GM18508 (cell line): Measurements from ENCODE around the gene CSNK1D.
"Not testable (repeated sequence)": the region's sequence is repeated elsewhere in the genome, so short reads cannot be mapped to it uniquely, and the experiment has no call there.

ENCODE experiments used
- ATAC-seq: cut with Tn5 transposase; IDR thresholded peaks from one replicate; pipeline ENCODE4 v1.9.1; 2021; ENCODE audit warnings: moderate number of reproducible peaks; ENCODE audit not compliant: insufficient read depth, unreplicated experiment

CSNK1D gene

GRCh38 chr17:82276938-82277337 is 3.4 kb upstream of the CSNK1D start:
- ATAC-seq: no peak

GRCh38 chr17:82275326-82275725 is 1.8 kb upstream of the CSNK1D start:
- ATAC-seq: no peak

GRCh38 chr17:82274134-82275020 is 877 bp upstream of the CSNK1D start:
- ATAC-seq: no peak

- ATAC-seq: no peak
Observed at GRCh38 chr17:82272495-82273326, 789 bp downstream of the CSNK1D start.

- no peak for ATAC-seq
Observed at GRCh38 chr17:82271401-82271800, 2.1 kb downstream of the CSNK1D start.

GRCh38 chr17:82270651-82271050 is 2.8 kb downstream of the CSNK1D start:
- ATAC-seq: no peak

GRCh38 chr17:82269882-82270500 is 3.5 kb downstream of the CSNK1D start:
- ATAC-seq: no peak

- ATAC-seq: no peak
Observed at GRCh38 chr17:82269138-82269881, 4.2 kb downstream of the CSNK1D start.

- no peak for ATAC-seq
Observed at GRCh38 chr17:82267575-82268379, 5.7 kb downstream of the CSNK1D start.

GRCh38 chr17:82266142-82266541 is 7.4 kb downstream of the CSNK1D start:
- no peak for ATAC-seq

- no peak for ATAC-seq
Observed at GRCh38 chr17:82263641-82264040, 9.9 kb downstream of the CSNK1D start.

- ATAC-seq: no peak
Observed at GRCh38 chr17:82262344-82262743, 11.2 kb downstream of the CSNK1D start.

GRCh38 chr17:82259972-82260961 is 13.2 kb downstream of the CSNK1D start:
- ATAC-seq: not testable (repeated sequence)

- ATAC-seq: no peak
Observed at GRCh38 chr17:82258555-82258954, 14.9 kb downstream of the CSNK1D start.

GRCh38 chr17:82257473-82257872 is 16.0 kb downstream of the CSNK1D start:
- no peak for ATAC-seq

- ATAC-seq: no peak
Observed at GRCh38 chr17:82256242-82256885, 17.1 kb downstream of the CSNK1D start.

- ATAC-seq: no peak
Observed at GRCh38 chr17:82255402-82255972, 18.0 kb downstream of the CSNK1D start.
